ENCODE results near the gene SERPING1. TPM values are rescaled to one million over a fixed set of nuclear protein-coding genes. Genes with fewer than 3 reads are reported as not detected.

SERPING1 gene
- total and polyA plus RNA-seq, 2 of the 13 experiments (the other 11 are each of a cell fraction or from before 2014, with no cell fraction given): 2.0 to 10.4 TPM

DNA sequence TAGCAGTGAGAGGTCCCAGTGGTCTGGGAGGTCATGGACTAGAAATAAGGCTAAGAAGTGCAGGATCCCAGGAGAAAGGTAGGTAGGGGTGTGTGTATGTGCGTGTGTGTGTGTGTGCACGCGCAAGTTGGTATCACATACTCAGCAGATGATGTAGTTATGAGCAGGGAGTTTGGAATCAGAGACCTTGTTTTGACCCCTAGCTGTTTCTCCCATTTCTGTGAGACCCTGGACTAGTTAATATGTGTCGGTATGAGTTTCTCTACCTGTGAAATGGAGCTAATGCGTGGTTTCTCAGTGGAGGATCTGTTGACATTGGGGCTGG lies 1.3 kb downstream of the SERPING1 start (continued):
- TF ChIP-seq, protein P1, sequence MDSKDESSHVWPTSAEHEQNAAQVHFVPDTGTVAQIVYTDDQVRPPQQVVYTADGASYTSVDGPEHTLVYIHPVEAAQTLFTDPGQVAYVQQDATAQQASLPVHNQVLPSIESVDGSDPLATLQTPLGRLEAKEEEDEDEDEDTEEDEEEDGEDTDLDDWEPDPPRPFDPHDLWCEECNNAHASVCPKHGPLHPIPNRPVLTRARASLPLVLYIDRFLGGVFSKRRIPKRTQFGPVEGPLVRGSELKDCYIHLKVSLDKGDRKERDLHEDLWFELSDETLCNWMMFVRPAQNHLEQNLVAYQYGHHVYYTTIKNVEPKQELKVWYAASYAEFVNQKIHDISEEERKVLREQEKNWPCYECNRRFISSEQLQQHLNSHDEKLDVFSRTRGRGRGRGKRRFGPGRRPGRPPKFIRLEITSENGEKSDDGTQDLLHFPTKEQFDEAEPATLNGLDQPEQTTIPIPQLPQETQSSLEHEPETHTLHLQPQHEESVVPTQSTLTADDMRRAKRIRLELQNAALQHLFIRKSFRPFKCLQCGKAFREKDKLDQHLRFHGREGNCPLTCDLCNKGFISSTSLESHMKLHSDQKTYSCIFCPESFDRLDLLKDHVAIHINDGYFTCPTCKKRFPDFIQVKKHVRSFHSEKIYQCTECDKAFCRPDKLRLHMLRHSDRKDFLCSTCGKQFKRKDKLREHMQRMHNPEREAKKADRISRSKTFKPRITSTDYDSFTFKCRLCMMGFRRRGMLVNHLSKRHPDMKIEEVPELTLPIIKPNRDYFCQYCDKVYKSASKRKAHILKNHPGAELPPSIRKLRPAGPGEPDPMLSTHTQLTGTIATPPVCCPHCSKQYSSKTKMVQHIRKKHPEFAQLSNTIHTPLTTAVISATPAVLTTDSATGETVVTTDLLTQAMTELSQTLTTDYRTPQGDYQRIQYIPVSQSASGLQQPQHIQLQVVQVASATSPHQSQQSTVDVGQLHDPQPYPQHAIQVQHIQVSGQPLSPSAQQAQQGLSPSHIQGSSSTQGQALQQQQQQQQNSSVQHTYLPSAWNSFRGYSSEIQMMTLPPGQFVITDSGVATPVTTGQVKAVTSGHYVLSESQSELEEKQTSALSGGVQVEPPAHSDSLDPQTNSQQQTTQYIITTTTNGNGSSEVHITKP (CRISPR knock-in tag; IDR thresholded peaks at IDR 0.05; ENCODE audit: low read depth): no peak
- TF ChIP-seq CAMTA2 (CRISPR knock-in tag; IDR thresholded peaks at IDR 0.05; ENCODE audit: borderline replicate concordance): no peak
- TF ChIP-seq ZFP90 (CRISPR knock-in tag; IDR thresholded peaks at IDR 0.05; ENCODE audit: borderline replicate concordance): no peak
- TF ChIP-seq GPN1 (CRISPR knock-in tag; IDR thresholded peaks at IDR 0.05; ENCODE audit: borderline replicate concordance): no peak
- TF ChIP-seq, protein P2, sequence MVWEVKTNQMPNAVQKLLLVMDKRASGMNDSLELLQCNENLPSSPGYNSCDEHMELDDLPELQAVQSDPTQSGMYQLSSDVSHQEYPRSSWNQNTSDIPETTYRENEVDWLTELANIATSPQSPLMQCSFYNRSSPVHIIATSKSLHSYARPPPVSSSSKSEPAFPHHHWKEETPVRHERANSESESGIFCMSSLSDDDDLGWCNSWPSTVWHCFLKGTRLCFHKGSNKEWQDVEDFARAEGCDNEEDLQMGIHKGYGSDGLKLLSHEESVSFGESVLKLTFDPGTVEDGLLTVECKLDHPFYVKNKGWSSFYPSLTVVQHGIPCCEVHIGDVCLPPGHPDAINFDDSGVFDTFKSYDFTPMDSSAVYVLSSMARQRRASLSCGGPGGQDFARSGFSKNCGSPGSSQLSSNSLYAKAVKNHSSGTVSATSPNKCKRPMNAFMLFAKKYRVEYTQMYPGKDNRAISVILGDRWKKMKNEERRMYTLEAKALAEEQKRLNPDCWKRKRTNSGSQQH (CRISPR knock-in tag; IDR thresholded peaks at IDR 0.05; ENCODE audit: low read depth): no peak
- no peak for TF ChIP-seq EED (CRISPR knock-in tag; IDR thresholded peaks at IDR 0.05)
- TF ChIP-seq, protein P3, sequence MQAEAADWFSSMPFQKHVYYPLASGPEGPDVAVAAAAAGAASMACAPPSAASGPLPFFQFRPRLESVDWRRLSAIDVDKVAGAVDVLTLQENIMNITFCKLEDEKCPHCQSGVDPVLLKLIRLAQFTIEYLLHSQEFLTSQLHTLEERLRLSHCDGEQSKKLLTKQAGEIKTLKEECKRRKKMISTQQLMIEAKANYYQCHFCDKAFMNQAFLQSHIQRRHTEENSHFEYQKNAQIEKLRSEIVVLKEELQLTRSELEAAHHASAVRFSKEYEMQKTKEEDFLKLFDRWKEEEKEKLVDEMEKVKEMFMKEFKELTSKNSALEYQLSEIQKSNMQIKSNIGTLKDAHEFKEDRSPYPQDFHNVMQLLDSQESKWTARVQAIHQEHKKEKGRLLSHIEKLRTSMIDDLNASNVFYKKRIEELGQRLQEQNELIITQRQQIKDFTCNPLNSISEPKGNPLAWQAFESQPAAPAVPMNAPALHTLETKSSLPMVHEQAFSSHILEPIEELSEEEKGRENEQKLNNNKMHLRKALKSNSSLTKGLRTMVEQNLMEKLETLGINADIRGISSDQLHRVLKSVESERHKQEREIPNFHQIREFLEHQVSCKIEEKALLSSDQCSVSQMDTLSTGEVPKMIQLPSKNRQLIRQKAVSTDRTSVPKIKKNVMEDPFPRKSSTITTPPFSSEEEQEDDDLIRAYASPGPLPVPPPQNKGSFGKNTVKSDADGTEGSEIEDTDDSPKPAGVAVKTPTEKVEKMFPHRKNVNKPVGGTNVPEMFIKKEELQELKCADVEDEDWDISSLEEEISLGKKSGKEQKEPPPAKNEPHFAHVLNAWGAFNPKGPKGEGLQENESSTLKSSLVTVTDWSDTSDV (CRISPR knock-in tag; IDR thresholded peaks at IDR 0.05): no peak
- TF ChIP-seq ZNF432 (CRISPR knock-in tag; IDR thresholded peaks at IDR 0.05; ENCODE audit: borderline replicate concordance): no peak
